Measurements from ENCODE around the gene NRG3. TPM values are rescaled to one million over a fixed set of nuclear protein-coding genes. Genes with fewer than 3 reads are reported as not detected.

Gene NRG3
- total and polyA plus RNA-seq, 2 donors, result 0.08 to 1.5 TPM

DNA sequence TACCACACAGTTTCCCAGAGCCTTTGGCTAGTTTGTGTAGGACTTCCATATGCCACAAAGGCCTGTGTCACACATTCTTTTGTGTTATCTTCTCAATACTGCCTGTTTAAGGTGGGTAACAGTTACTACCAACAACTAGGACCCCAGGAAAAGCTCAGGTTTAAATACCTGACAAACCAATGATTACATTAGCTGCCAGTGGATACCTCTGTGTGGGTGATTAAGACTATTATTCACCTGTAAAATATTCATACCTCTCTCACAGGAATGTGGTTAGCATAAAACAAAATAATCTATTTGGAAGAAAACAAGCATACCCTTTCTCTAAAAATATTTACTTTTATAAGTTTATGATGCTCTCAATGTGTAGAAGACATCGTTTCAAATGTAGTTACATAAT, 1007.7 kb downstream of the NRG3 start:
- H3K4me1 ChIP-seq (ENCODE audit: insufficient read depth), result no peaks in the 10 kb centered on the region
- DNase-seq (ENCODE audit: extremely low spot score), result no peak
- H3K4me3 ChIP-seq (ENCODE audit: low read depth, low read length), result no peak overlapping the region
- H3K27ac ChIP-seq (ENCODE audit: low read depth), result no peak overlapping the region
- H3K36me3 ChIP-seq (ENCODE audit: insufficient read depth), result no peaks in the 10 kb centered on the region
- 74% methylated on average over 1 of the region's 1 CpG for WGBS

DNA sequence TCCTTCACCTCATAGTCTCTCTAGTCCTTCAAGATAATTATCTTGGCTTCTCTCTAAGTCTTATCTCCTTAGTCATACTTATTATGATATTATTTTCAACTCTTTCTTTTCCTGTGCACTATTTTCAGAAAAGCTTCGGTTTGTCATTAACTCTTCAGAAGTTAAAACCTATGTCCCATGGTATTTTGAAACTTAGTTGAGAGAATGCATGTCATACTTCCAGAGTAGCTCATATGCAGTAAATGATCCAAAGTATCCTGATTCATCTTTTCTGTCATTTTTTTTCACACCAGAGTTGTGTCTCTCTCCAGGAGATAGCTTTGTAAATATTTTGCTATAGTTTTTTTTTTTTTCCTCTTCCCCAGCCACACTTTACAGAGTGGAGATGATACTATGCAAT, 1008.6 kb downstream of the NRG3 start:
- H3K27ac ChIP-seq (ENCODE audit: low read depth), result no peak overlapping the region
- DNase-seq (ENCODE audit: extremely low spot score), result no peak
- H3K36me3 ChIP-seq (ENCODE audit: insufficient read depth), result no peaks in the 10 kb centered on the region
- H3K4me1 ChIP-seq (ENCODE audit: insufficient read depth), result no peaks in the 10 kb centered on the region
- WGBS, result 42% methylated on average over 1 of the region's 1 CpG
- no peak overlapping the region for H3K4me3 ChIP-seq (ENCODE audit: low read depth, low read length)

DNA sequence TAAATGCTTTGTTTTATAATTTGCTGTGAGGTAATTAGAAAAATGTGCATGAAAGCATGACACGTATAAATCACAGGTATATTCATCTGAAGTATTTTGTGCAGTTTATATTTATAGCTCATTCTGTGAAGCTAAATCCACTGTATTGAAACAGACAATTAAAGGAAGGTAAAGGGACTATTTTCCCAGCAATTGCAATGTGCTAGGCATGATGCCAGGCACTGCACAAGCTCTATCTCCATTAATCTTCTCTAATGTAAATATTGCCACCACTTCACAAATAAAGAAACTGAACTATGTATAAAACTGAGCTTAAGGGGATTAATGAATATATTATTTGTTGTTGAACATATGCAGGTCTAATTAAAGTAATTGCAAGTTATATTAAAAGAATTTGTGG, 1012.5 kb downstream of the NRG3 start:
- 87% methylated on average over 1 of the region's 1 CpG for WGBS

DNA sequence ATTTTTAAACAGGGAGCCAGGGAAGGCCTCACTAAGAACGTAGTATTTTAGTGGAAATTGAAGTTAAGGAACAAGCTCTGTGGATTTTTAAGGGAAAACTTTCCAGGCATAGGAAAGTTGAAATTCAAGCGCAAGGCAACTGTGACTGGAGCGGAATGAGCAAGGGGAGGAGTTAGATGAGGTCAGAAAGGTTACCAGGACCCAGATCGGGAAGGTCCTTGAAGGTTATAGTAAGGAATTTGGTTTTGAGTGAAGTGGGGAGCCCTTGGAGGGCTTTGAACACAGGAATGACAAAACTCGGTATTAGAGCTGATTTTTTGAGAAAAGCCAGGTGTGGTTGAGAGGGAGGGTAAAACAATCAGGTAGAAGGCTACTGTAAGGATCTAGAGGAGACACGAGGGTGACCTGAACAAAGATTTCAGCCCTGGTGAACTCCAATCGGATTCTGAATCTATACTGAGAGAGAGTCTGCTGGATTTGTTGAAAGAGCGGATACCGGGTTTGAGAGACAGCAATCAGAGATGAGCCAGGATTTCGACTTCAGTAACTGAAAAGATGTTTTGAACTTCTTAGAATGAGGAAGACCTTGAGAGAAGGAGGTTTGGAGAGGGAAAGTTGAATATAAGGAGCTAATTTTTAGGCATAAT, 1013.9 kb downstream of the NRG3 start:
- no peak for DNase-seq (ENCODE audit: extremely low spot score)
- no peaks in the 10 kb centered on the region for H3K4me1 ChIP-seq (ENCODE audit: insufficient read depth)
- 68% methylated on average over 10 of the region's 10 CpGs for WGBS
- no peaks in the 10 kb centered on the region for H3K36me3 ChIP-seq (ENCODE audit: insufficient read depth)
- no peak overlapping the region for H3K27ac ChIP-seq (ENCODE audit: low read depth)
- no peak overlapping the region for H3K4me3 ChIP-seq (ENCODE audit: low read depth, low read length)

More for the DNA sequence above, 1012.5 kb downstream of the NRG3 start:
- Histone ChIP-seq H3K36me3 (ENCODE audit: insufficient read depth) (no peaks in the 10 kb centered on the region), H3K27ac (ENCODE audit: low read depth) (no peak overlapping the region), H3K4me1 (ENCODE audit: insufficient read depth) (no peaks in the 10 kb centered on the region), H3K4me3 (ENCODE audit: low read depth, low read length) (no peak overlapping the region)
- no peak for DNase-seq (ENCODE audit: extremely low spot score)

GRCh38 chr10:82889728-82890127, 1014.7 kb downstream of the NRG3 start:
- no peak overlapping the region for H3K4me3 ChIP-seq (ENCODE audit: low read depth, low read length)
- no peak overlapping the region for H3K27ac ChIP-seq (ENCODE audit: low read depth)
- H3K36me3 ChIP-seq (ENCODE audit: insufficient read depth), result no peaks in the 10 kb centered on the region
- H3K4me1 ChIP-seq (ENCODE audit: insufficient read depth), result no peaks in the 10 kb centered on the region
- DNase-seq (ENCODE audit: extremely low spot score), result no peak
- 68% methylated on average over 2 of the region's 2 CpGs for WGBS

- no peak overlapping the region for H3K27ac ChIP-seq (ENCODE audit: low read depth)
- 91% methylated on average over 5 of the region's 5 CpGs for WGBS
- no peak for DNase-seq (ENCODE audit: extremely low spot score)
- H3K4me1 ChIP-seq (ENCODE audit: insufficient read depth), result no peaks in the 10 kb centered on the region
- H3K4me3 ChIP-seq (ENCODE audit: low read depth, low read length), result no peak overlapping the region
- no peaks in the 10 kb centered on the region for H3K36me3 ChIP-seq (ENCODE audit: insufficient read depth)
Measured at GRCh38 chr10:82890573-82890972, 1015.6 kb downstream of the NRG3 start.

- no peak overlapping the region for H3K27ac ChIP-seq (ENCODE audit: low read depth)
- DNase-seq (ENCODE audit: extremely low spot score), result no peak
- WGBS, result 83% methylated on average over 1 of the region's 1 CpG
- no peaks in the 10 kb centered on the region for H3K4me1 ChIP-seq (ENCODE audit: insufficient read depth)
- H3K36me3 ChIP-seq (ENCODE audit: insufficient read depth), result no peaks in the 10 kb centered on the region
- H3K4me3 ChIP-seq (ENCODE audit: low read depth, low read length), result no peak overlapping the region
Measured at GRCh38 chr10:82908096-82908495, 1033.1 kb downstream of the NRG3 start.

DNA sequence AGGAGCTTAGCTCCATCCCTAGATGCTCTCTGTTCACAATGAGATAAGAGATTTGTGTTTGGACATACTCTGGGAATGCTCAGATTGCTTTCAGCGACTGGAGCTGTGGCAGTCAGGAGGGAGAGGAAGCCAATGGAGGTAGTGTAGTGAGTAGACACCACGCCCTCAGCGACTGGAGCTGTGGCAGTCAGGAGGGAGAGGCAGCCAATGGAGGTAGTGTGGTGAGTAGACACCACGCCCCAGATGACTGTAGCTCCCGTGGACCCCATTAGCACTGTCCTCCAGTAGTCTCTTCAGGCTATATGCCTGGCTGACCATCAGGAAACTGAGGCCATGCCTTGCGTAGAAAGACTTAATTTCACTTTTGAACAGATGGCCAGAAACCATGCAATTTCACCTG, 1033.8 kb downstream of the NRG3 start:
- Histone ChIP-seq H3K27ac (ENCODE audit: low read depth) (no peak overlapping the region), H3K4me1 (ENCODE audit: insufficient read depth) (no peaks in the 10 kb centered on the region), H3K36me3 (ENCODE audit: insufficient read depth) (no peaks in the 10 kb centered on the region), H3K4me3 (ENCODE audit: low read depth, low read length) (no peak overlapping the region)
- 86% methylated on average over 6 of the region's 6 CpGs for WGBS
- DNase-seq (ENCODE audit: extremely low spot score), result no peak

GRCh38 chr10:82910301-82910700, 1035.3 kb downstream of the NRG3 start:
- no peaks in the 10 kb centered on the region for H3K4me1 ChIP-seq (ENCODE audit: insufficient read depth)
- 59% methylated on average over 3 of the region's 3 CpGs for WGBS
- no peak for DNase-seq (ENCODE audit: extremely low spot score)
- no peak overlapping the region for H3K4me3 ChIP-seq (ENCODE audit: low read depth, low read length)
- H3K27ac ChIP-seq (ENCODE audit: low read depth), result no peak overlapping the region
- no peaks in the 10 kb centered on the region for H3K36me3 ChIP-seq (ENCODE audit: insufficient read depth)

DNA sequence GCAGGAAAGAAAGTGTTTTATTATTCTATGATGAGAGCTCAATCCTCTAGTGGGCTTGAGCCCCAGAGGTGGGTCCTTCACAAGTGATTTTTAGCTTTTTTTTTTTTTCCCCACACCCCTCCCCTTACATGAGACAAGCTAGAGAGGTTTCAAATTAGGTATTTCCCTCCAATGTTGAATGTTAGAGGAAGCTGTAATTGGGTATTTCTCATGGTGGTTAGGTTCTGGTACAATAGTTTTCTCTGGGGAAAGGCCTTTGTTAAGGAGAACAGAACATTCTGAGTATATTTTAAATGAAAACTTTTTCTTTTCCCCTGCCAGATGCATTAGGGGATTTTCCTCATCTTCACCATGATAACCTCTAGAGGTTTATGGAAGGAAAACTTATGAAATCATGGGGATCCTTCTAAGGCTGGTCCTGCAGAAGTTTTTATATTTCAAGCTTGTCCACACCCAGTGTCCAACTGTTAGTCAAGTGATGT, 1039.7 kb downstream of the NRG3 start:
- H3K4me1 ChIP-seq (ENCODE audit: insufficient read depth), result no peaks in the 10 kb centered on the region
- no peak overlapping the region for H3K27ac ChIP-seq (ENCODE audit: low read depth)
- no peak for DNase-seq (ENCODE audit: extremely low spot score)
- no peak overlapping the region for H3K4me3 ChIP-seq (ENCODE audit: low read depth, low read length)
- H3K36me3 ChIP-seq (ENCODE audit: insufficient read depth), result no peaks in the 10 kb centered on the region

GRCh38 chr10:82916941-82917340, 1041.9 kb downstream of the NRG3 start:
- no peak for DNase-seq (ENCODE audit: extremely low spot score)
- 67% methylated on average over 4 of the region's 4 CpGs for WGBS
- Histone ChIP-seq H3K36me3 (ENCODE audit: insufficient read depth) (no peaks in the 10 kb centered on the region), H3K27ac (ENCODE audit: low read depth) (no peak overlapping the region), H3K4me3 (ENCODE audit: low read depth, low read length) (no peak overlapping the region), H3K4me1 (ENCODE audit: insufficient read depth) (no peaks in the 10 kb centered on the region)

- H3K4me3 ChIP-seq (ENCODE audit: low read depth, low read length), result no peak overlapping the region
- H3K36me3 ChIP-seq (ENCODE audit: insufficient read depth), result no peaks in the 10 kb centered on the region
- no peak for DNase-seq (ENCODE audit: extremely low spot score)
- no peaks in the 10 kb centered on the region for H3K4me1 ChIP-seq (ENCODE audit: insufficient read depth)
- no peak overlapping the region for H3K27ac ChIP-seq (ENCODE audit: low read depth)
Measured at GRCh38 chr10:82918022-82918421, 1043.0 kb downstream of the NRG3 start.

DNA sequence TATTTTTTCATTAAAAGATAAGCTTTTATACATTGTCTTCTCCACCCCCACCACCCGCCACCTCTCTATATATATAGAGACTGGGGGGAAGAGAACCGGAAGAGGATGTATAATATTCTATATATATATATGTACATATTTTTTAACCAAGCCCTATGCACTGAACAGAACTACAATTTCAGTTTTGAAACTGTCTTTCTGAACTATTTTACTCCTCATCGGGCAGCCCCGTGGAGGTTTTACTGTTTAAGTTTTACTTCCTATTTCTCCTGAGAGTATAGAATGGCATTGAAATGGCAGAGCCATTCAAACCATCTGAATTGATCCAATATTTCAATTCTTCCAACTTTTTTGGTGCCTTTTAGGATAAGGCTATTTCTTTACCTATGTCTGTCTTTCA, 1047.1 kb downstream of the NRG3 start:
- 91% methylated on average over 4 of the region's 4 CpGs for WGBS
- H3K36me3 ChIP-seq (ENCODE audit: insufficient read depth), result no peaks in the 10 kb centered on the region
- no peak overlapping the region for H3K27ac ChIP-seq (ENCODE audit: low read depth)
- no peak for DNase-seq (ENCODE audit: extremely low spot score)
- H3K4me3 ChIP-seq (ENCODE audit: low read depth, low read length), result no peak overlapping the region
- no peaks in the 10 kb centered on the region for H3K4me1 ChIP-seq (ENCODE audit: insufficient read depth)

DNA sequence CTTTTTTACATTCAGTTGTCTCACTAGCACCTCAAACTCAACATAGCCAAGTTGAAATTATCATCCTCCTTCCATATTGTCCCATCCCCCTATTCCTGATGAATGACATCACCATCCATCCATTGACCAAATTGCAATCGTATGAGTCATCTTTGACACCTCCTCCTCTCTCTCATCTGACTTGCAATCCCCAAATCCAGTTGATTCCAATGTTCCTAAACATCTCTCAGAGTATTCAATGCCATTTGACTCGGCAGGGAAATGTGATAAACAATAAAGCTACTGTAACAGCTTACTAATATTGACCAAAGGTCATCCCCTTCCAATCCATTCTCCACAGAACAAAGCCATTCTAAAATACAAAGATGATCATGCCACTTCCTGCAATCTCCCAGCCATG, 1047.8 kb downstream of the NRG3 start:
- 78% methylated on average over 2 of the region's 2 CpGs for WGBS
- Histone ChIP-seq H3K4me3 (ENCODE audit: low read depth, low read length) (no peak overlapping the region), H3K36me3 (ENCODE audit: insufficient read depth) (no peaks in the 10 kb centered on the region), H3K27ac (ENCODE audit: low read depth) (no peak overlapping the region), H3K4me1 (ENCODE audit: insufficient read depth) (no peaks in the 10 kb centered on the region)
- no peak for DNase-seq (ENCODE audit: extremely low spot score)

DNA sequence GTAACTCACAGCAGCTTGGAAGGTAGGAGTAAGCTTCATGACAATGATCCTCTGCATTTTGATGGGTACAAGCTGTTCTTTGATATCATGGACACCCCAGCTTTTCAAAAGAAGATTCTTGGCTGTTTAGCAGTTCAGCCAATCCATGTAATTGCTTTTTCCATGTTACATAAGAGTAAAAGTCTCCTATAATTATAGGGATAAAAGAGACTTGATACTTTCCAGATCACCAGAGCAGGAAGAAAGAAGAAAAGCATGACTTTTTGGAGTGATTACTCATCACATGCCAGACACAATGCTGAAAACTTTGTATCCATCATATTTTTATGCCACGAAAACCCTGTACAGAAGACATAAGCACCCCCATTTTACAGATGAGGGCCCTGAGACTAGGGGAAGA, 1049.7 kb downstream of the NRG3 start:
- 79% methylated on average over 1 of the region's 1 CpG for WGBS
- H3K36me3 ChIP-seq (ENCODE audit: insufficient read depth), result no peaks in the 10 kb centered on the region

More for the DNA sequence above, 1049.7 kb downstream of the NRG3 start:
- no peaks in the 10 kb centered on the region for H3K4me1 ChIP-seq (ENCODE audit: insufficient read depth)
- no peak overlapping the region for H3K27ac ChIP-seq (ENCODE audit: low read depth)
- no peak overlapping the region for H3K4me3 ChIP-seq (ENCODE audit: low read depth, low read length)
- no peak for DNase-seq (ENCODE audit: extremely low spot score)
